ENCODE results near the gene SCUBE2.

DNA sequence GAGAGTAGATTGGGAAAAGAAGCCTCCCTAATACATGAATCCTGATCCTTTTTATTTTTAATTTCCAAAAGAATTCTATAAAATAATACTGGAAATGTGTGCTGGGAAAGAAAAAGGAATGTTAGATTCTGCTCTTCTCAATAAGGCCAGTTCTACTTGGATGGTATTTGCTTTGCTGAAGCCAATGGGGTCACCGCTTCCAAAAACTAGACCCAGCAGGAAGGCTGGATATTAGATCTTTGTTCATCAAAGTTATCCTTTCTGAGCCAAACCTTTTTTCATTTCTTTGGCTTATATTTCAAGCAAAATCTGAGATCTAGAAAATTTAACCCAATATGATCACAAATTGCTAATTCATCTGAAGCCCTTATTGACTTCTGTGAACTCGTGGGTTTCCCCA lies 41.4 kb downstream of the SCUBE2 start:
- TF ChIP-seq POLR2A (IDR thresholded peaks at IDR 0.05), result no peak
- no peak for TF ChIP-seq CTCF (IDR thresholded peaks at IDR 0.05)
- TF ChIP-seq EP300 (IDR thresholded peaks at IDR 0.05), result no peak
- no peak for TF ChIP-seq POLR2AphosphoS5 (IDR thresholded peaks at IDR 0.05)
